Measurements from ENCODE around the gene ZNF385A.

The ZNF385A gene

GRCh38 chr12:54415221-54415929, 30.8 kb upstream of the ZNF385A start:
- no peak for DNase-seq (ENCODE audit: low spot score)

GRCh38 chr12:54413284-54414190, 29.0 kb upstream of the ZNF385A start:
- DNase-seq (ENCODE audit: low spot score) = peak; percentile 86

- DNase-seq (ENCODE audit: low spot score) = peak; percentile 36
Measured at GRCh38 chr12:54412786-54413185, 28.3 kb upstream of the ZNF385A start.

GRCh38 chr12:54412348-54412747, 27.8 kb upstream of the ZNF385A start:
- DNase-seq (ENCODE audit: low spot score) = no peak

- DNase-seq (ENCODE audit: low spot score) = peak; percentile 73
Measured at GRCh38 chr12:54411391-54412241, 27.1 kb upstream of the ZNF385A start.

GRCh38 chr12:54409267-54409666, 24.7 kb upstream of the ZNF385A start:
- DNase-seq (ENCODE audit: low spot score) = no peak

GRCh38 chr12:54407183-54407905, 22.8 kb upstream of the ZNF385A start:
- DNase-seq (ENCODE audit: low spot score) = no peak

- DNase-seq (ENCODE audit: low spot score) = no peak
Measured at GRCh38 chr12:54405573-54405972, 21.0 kb upstream of the ZNF385A start.

- DNase-seq (ENCODE audit: low spot score) = no peak
Measured at GRCh38 chr12:54405106-54405505, 20.6 kb upstream of the ZNF385A start.

GRCh38 chr12:54404061-54405004, 19.8 kb upstream of the ZNF385A start:
- peak; percentile 63 for DNase-seq (ENCODE audit: low spot score)

- no peak for DNase-seq (ENCODE audit: low spot score)
Measured at GRCh38 chr12:54401119-54401518, 16.6 kb upstream of the ZNF385A start.

GRCh38 chr12:54398995-54399793, 14.7 kb upstream of the ZNF385A start:
- peak; percentile 89 for DNase-seq (ENCODE audit: low spot score)

GRCh38 chr12:54398218-54398617, 13.7 kb upstream of the ZNF385A start:
- no peak for DNase-seq (ENCODE audit: low spot score)

GRCh38 chr12:54397157-54397556, 12.6 kb upstream of the ZNF385A start:
- no peak for DNase-seq (ENCODE audit: low spot score)

- no peak for DNase-seq (ENCODE audit: low spot score)
Measured at GRCh38 chr12:54395545-54395944, 11.0 kb upstream of the ZNF385A start.

GRCh38 chr12:54394986-54395385, 10.5 kb upstream of the ZNF385A start:
- no peak for DNase-seq (ENCODE audit: low spot score)

GRCh38 chr12:54394281-54394719, 9.8 kb upstream of the ZNF385A start:
- peak; percentile 47 for DNase-seq (ENCODE audit: low spot score)

- no peak for DNase-seq (ENCODE audit: low spot score)
Measured at GRCh38 chr12:54393743-54394142, 9.2 kb upstream of the ZNF385A start.

- DNase-seq (ENCODE audit: low spot score) = no peak
Measured at GRCh38 chr12:54393207-54393609, 8.7 kb upstream of the ZNF385A start.
